ENCODE results near the gene HDAC4.

DNA sequence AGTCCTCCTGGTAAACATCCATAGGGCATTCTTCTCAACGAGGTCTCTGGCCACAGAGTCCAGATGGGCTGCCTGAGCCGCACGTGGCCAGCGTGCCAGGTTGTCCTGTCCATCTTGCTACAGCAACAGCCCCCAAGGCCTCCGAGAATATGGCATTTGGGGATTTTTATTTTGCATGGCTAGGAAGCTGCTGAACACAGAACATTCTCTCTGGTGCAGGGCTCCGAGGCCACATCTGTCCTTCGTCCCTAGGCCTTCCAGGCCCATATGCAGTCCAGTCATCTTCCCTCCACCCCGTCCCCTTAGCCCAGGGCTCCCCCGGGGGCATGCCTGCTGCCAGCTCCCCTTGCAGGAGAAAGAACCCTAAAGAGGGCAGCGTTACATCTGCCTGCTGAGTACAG is 2.3 kb downstream of the HDAC4 start:
- TF ChIP-seq, protein P1, sequence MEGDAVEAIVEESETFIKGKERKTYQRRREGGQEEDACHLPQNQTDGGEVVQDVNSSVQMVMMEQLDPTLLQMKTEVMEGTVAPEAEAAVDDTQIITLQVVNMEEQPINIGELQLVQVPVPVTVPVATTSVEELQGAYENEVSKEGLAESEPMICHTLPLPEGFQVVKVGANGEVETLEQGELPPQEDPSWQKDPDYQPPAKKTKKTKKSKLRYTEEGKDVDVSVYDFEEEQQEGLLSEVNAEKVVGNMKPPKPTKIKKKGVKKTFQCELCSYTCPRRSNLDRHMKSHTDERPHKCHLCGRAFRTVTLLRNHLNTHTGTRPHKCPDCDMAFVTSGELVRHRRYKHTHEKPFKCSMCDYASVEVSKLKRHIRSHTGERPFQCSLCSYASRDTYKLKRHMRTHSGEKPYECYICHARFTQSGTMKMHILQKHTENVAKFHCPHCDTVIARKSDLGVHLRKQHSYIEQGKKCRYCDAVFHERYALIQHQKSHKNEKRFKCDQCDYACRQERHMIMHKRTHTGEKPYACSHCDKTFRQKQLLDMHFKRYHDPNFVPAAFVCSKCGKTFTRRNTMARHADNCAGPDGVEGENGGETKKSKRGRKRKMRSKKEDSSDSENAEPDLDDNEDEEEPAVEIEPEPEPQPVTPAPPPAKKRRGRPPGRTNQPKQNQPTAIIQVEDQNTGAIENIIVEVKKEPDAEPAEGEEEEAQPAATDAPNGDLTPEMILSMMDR (optimal IDR thresholded peaks at IDR 0.05 in 1 of 3, IDR thresholded peaks at IDR 0.05 in 1 of 3, conservative IDR thresholded peaks at IDR 0.05 in 1 of 3; ENCODE audit: extremely low read depth in 1 of 3, insufficient read depth in 2 of 3, low read length in 3 of 3): no peak
- TF ChIP-seq EZH2 (IDR thresholded peaks at IDR 0.05; ENCODE audit: low read length): no peak
